Right lung (tissue), 5 donors: Measurements from ENCODE around the gene IQGAP2. TPM values are rescaled to one million over a fixed set of nuclear protein-coding genes. Genes with fewer than 3 reads are reported as not detected.

Experiments used
- DNase-seq, 2 donors: peaks; one replicate each; pipeline ENCODE4 v3.0.0-alpha.2; 2013
- polyA plus RNA-seq, 5 donors: library from polyadenylated mRNA; unstranded; fragments of 120-200 nt; gene quantifications; one replicate each; pipeline versions ENCODE4 v1.2.1 to v1.2.3, GENCODE V29; 2013; ENCODE audit warnings: inconsistent platforms in 1 of 5, low replicate concordance in 1 of 5; ENCODE audit not compliant: insufficient read length in 5 of 5, insufficient read depth in 1 of 5

IQGAP2 gene
- polyA plus RNA-seq, 5 donors, result 13.7 to 18.7 (median 15.4) TPM

DNA sequence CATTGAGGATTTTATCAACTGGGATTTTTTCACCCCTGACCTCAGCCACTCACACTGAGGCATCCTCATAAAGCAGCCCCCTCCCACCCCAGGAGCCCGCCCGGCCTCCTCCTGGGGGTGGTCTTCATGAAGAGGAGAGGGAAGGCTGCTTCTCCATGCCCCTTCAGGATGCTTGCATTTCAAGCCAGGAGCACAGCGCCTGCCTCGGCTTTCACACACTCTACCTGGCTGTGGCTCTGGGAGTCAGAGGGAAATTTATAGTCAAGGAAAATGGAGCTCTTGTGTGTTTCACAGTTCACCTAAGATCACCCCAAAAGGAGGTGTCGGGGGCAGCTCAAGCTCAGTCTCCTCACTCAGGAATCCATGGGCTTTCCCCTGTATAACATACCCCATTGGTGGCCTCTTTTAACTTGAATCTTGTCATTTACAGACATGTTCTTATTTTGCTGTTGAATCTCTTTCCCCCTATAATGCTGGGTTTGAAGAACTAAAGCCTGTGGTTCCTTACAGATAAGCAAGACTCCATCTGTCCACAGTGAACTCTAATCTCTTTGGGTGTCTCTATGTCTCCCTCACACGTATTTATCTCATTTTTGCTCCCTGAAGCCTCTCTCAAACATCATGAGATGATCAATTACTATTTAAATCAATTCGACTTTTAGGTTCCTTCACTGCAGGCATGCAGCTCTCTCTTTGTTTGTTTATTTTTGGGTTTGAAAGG is 22.6 kb upstream of the IQGAP2 start:
- DNase-seq, result no peak

DNA sequence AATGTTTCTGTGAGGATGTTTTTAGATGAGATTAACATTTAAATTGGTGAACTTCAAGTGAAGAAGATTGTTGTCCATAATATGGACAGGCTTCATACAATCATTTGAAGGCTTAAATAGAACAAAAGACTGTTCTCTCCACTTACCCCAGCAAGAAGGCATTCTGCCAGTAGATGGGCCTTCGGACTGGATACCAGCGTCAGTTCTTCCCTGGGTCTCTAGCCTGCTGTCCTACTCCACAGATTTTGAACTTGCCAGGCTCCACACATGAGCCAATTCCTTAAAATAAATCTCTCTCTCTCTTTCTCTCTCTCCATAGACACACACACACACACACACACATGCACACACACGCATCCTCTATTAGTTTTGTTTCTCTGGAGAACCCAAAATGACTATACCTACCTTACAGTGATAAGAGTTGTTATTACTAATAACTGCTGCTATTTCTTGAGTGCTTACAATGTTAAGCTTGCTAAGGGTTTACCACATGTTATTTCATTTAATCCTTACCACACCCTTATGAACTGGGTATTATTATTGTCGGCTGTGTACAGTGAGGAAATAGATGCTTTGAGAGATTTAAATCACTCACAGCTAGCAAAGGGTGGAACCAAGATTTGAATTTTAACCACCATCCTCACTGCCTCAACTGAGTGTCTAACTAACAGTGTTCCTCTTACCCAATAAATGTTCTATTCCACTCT is 19.8 kb upstream of the IQGAP2 start:
- no peak for DNase-seq

- DNase-seq, result no peak
Observed at GRCh38 chr5:76384189-76384588, 18.9 kb upstream of the IQGAP2 start.

GRCh38 chr5:76384705-76385104 is 18.4 kb upstream of the IQGAP2 start:
- no peak for DNase-seq

GRCh38 chr5:76385540-76385939 is 17.5 kb upstream of the IQGAP2 start:
- DNase-seq, result no peak

- no peak for DNase-seq
Observed at GRCh38 chr5:76386360-76386759, 16.7 kb upstream of the IQGAP2 start.

GRCh38 chr5:76388236-76388635 is 14.8 kb upstream of the IQGAP2 start:
- no peak for DNase-seq

DNA sequence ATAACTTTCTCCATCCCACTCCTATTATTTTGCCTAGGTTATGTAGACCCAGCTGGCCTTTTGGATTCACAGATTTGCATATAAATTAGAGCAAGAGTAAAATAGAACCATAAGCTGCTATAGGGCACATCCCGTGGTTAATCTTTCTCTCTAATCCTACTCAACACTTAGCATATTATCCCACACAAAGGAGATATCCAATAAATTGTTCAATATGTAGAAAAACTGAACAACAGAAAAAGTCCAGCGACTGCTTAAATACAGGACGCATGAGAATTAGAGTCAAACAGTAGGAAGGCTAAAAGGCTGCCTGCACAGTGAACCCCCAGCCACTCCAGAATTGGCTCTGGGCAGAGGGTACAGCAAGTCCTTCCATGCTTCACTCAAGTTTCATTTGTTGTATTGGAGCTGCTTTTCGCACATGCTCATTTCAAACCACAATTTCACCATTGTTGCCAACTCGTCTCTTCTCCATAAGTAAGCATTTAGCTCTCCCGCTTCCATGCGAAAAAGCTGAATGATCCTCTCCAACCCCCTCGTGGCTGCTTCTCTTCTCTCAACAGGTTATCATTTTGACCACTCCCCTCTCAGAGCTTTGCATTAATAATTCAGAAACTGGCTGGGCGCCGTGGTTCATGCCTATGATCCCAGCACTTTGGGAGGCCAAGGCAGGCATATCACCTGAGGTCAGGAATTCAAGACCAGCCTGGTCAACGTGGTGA is 14.1 kb upstream of the IQGAP2 start:
- no peak for DNase-seq

DNA sequence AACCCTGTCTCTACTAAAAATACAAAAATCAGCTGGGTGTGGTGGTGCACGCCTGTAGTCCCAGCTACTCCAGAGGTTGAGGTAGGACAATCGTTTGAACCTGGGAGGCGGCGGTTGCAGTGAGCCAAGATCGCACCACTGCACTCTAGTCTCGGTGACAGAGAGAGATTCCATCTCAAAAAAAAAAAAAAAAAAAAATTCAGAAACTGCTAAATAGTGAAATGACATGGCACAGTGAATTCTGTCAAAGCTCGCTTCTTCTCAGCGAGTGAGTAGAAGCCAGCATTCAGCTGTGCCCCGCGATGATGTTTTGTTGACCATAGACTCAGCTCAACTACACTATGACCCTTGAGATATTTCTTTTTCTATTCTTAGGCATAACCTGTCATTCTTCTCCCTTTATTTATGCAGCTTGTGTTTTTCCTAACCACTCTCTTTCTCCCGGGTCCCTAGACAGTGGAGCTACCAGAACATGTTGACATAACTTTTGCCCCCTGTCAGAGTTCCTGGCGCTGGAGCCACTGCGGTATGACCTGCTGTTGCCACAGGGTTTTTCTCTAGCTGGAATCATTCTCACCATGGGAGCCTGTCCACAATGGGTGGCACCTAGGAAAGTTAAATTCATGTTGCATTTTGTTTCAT is 13.5 kb upstream of the IQGAP2 start:
- no peak for DNase-seq

- DNase-seq, result no peak
Observed at GRCh38 chr5:76391014-76391413, 12.1 kb upstream of the IQGAP2 start.

GRCh38 chr5:76393035-76393680 is 9.9 kb upstream of the IQGAP2 start:
- DNase-seq, result no peak

- DNase-seq, result no peak
Observed at GRCh38 chr5:76397200-76397599, 5.9 kb upstream of the IQGAP2 start.

- no peak for DNase-seq
Observed at GRCh38 chr5:76399268-76399667, 3.8 kb upstream of the IQGAP2 start.

- no peak for DNase-seq
Observed at GRCh38 chr5:76400466-76400865, 2.6 kb upstream of the IQGAP2 start.

DNA sequence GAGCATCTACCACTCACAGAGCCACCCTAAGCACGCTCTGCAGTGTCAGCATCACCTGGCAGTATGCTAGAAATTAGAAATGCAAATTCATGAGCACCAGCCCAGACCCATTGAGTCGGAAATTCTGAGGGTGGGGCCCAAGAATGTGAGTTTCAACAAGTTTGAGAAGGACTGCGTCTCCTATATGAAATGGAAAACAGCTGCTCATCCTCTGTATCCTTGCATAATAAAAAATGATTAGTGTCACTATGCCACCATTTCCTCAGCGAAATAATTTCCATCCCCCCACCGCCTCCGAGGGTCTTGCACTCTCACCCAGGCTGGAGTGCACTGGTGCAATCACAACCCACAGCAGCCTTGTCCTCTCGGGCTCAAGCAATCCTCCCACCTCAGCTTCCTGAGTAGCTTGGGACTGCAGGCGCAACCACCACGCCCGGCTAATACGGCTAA is 1.3 kb upstream of the IQGAP2 start:
- DNase-seq, result no peak

- DNase-seq, result peak in 1 of 2 donors; percentile 39
Observed at GRCh38 chr5:76402251-76402885, 717 bp upstream of the IQGAP2 start.

GRCh38 chr5:76403766-76404222 is 709 bp downstream of the IQGAP2 start:
- DNase-seq, result no peak

- no peak for DNase-seq
Observed at GRCh38 chr5:76404223-76405211, 1.4 kb downstream of the IQGAP2 start.

GRCh38 chr5:76406014-76406413 is 2.9 kb downstream of the IQGAP2 start:
- no peak for DNase-seq

GRCh38 chr5:76406673-76407072 is 3.6 kb downstream of the IQGAP2 start:
- DNase-seq, result no peak
